DOHH2 (cell line): ENCODE measurements around the gene HMGCL.
A peak's percentile ranks its signal among the peaks of the same experiment; 100 is the strongest.

Experiments used
- H3F3A ChIP-seq: fragments of 200-600 bp; sonication (generic), shearing (Covaris generic); 2 replicates; pipeline ENCODE4 v1.6.0; 2016; ENCODE audit warnings: antibody characterized with exemption, mild to moderate bottlenecking; ENCODE audit not compliant: control insufficient read depth, insufficient read depth
- H3K27ac ChIP-seq: fragments of 200-600 bp; sonication (generic); 2 replicates; pipeline ENCODE4 v1.5.1; 2014; ENCODE audit warnings: low read depth, mild to moderate bottlenecking, low read length, moderate library complexity
- H3K27me3 ChIP-seq: fragments of 200-600 bp; sonication (generic); 2 replicates; pipeline ENCODE4 v1.6.1; 2014; ENCODE audit warnings: mild to moderate bottlenecking, low read length, mixed read lengths; ENCODE audit not compliant: control insufficient read depth
- H3K36me3 ChIP-seq: fragments of 200-600 bp; sonication (generic); 2 replicates; pipeline ENCODE4 v1.6.1; 2014; ENCODE audit warnings: mild to moderate bottlenecking, low read length, moderate library complexity, mixed read lengths; ENCODE audit not compliant: control insufficient read depth
- H3K4me1 ChIP-seq: fragments of 200-600 bp; sonication (generic); 2 replicates; pipeline ENCODE4 v1.6.1; 2014; ENCODE audit warnings: mild to moderate bottlenecking, low read length, mixed read lengths; ENCODE audit not compliant: control insufficient read depth
- H3K4me2 ChIP-seq: fragments of 200-600 bp; sonication (generic); 2 replicates; pipeline ENCODE4 v1.6.0; 2014; ENCODE audit warnings: mild to moderate bottlenecking, low read length, moderate library complexity
- H3K4me3 ChIP-seq: fragments of 200-600 bp; sonication (generic); 2 replicates; pipeline ENCODE4 v1.5.1; 2014; ENCODE audit warnings: mild to moderate bottlenecking, low read length, mixed read lengths
- H3K79me2 ChIP-seq: fragments of 200-600 bp; sonication (generic); 2 replicates; pipeline ENCODE4 v1.6.1; 2014; ENCODE audit warnings: mild to moderate bottlenecking, low read length, mixed read lengths; ENCODE audit not compliant: control insufficient read depth
- H3K9me2 ChIP-seq: fragments of 200-600 bp; sonication (generic); replicated peaks from 2 replicates; pipeline ENCODE4 v1.6.1; 2014; ENCODE audit warnings: mild to moderate bottlenecking, low read length, mixed read lengths; ENCODE audit not compliant: control insufficient read depth
- H3K9me3 ChIP-seq: fragments of 200-600 bp; sonication (generic); 2 replicates; pipeline ENCODE4 v1.6.1; 2014; ENCODE audit warnings: antibody characterized with exemption, low read length, mixed read lengths; ENCODE audit not compliant: control insufficient read depth, insufficient read depth
- H4K20me1 ChIP-seq: fragments of 200-600 bp; sonication (generic); 2 replicates; pipeline ENCODE4 v1.6.0; 2014; ENCODE audit warnings: low read depth, mild to moderate bottlenecking, antibody characterized with exemption, low read length, moderate library complexity; ENCODE audit not compliant: control insufficient read depth, insufficient read depth
- EZH2phosphoT487 ChIP-seq: fragments of 200-600 bp; sonication (generic); IDR thresholded peaks from 2 replicates; pipeline ENCODE4 v1.6.1; 2017; ENCODE audit warnings: borderline replicate concordance, mild to moderate bottlenecking, antibody characterized with exemption, low read length, moderate library complexity, mixed read lengths
- TF ChIP-seq, protein P1 (sequence below): fragments of 200-600 bp; sonication (generic); IDR thresholded peaks from one replicate; pipeline ENCODE4 v1.5.1; 2014; ENCODE audit warnings: antibody characterized with exemption, mild to moderate bottlenecking, low read depth, low read length; ENCODE audit not compliant: poor library complexity, severe bottlenecking

HMGCL gene

GRCh38 chr1:23825762-23826522 is 713 bp upstream of the HMGCL start:
- H3K27ac ChIP-seq: peak overlapping the region; percentile 41; the same call in 1 of the 2 replicates
- peaks cover 6% of the 10 kb centered on the region; the same call in 1 of the 2 replicates for H3F3A ChIP-seq
- no peaks in the 10 kb centered on the region for H4K20me1 ChIP-seq

DNA sequence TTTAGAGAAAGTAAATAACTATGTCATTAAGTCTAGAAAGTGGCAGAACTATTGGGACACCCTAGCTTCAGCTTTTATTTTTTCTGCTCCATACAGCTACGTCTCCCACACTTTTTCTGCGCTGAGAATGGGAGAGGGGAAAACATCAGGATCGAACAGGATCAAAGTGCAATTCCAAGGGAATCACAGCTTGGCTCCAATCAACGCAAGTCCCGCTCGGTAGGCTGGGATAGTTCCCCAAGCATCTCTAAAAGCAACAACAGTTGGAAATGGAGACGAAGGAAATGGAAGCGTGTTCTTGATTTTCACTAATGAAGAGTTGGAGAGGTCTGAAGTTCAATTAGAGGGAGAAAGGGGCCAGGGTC is 536 bp downstream of the HMGCL start:
- Histone ChIP-seq H3K27me3 (no peaks in the 10 kb centered on the region), H3K36me3 (peaks cover 3% of the 10 kb centered on the region; the same call in 1 of the 2 replicates), H3K9me3 (no peaks in the 10 kb centered on the region), H3K79me2 (peaks cover 15% of the 10 kb centered on the region), H4K20me1 (no peaks in the 10 kb centered on the region), H3K4me2 (peak overlapping the region; percentile 87), H3K4me1 (peaks cover 25% of the 10 kb centered on the region), H3K27ac (peak overlapping the region; percentile 41; the same call in 1 of the 2 replicates), H3K4me3 (peak overlapping the region; percentile 96), H3K9me2 (no peaks in the 10 kb centered on the region), H3F3A (peaks cover 6% of the 10 kb centered on the region; the same call in 1 of the 2 replicates)
- TF ChIP-seq EZH2phosphoT487: no peak
- TF ChIP-seq, protein P1, sequence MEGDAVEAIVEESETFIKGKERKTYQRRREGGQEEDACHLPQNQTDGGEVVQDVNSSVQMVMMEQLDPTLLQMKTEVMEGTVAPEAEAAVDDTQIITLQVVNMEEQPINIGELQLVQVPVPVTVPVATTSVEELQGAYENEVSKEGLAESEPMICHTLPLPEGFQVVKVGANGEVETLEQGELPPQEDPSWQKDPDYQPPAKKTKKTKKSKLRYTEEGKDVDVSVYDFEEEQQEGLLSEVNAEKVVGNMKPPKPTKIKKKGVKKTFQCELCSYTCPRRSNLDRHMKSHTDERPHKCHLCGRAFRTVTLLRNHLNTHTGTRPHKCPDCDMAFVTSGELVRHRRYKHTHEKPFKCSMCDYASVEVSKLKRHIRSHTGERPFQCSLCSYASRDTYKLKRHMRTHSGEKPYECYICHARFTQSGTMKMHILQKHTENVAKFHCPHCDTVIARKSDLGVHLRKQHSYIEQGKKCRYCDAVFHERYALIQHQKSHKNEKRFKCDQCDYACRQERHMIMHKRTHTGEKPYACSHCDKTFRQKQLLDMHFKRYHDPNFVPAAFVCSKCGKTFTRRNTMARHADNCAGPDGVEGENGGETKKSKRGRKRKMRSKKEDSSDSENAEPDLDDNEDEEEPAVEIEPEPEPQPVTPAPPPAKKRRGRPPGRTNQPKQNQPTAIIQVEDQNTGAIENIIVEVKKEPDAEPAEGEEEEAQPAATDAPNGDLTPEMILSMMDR: no peak

More at GRCh38 chr1:23825762-23826522, 713 bp upstream of the HMGCL start:
- peak overlapping the region; percentile 87 for H3K4me2 ChIP-seq
- peaks cover 15% of the 10 kb centered on the region for H3K79me2 ChIP-seq
- peaks cover 25% of the 10 kb centered on the region for H3K4me1 ChIP-seq
- peaks cover 3% of the 10 kb centered on the region; the same call in 1 of the 2 replicates for H3K36me3 ChIP-seq
- no peaks in the 10 kb centered on the region for H3K9me2 ChIP-seq
- no peaks in the 10 kb centered on the region for H3K9me3 ChIP-seq
- TF ChIP-seq EZH2phosphoT487: no peak
- TF ChIP-seq, protein P1: no peak
- H3K4me3 ChIP-seq: peak overlapping the region; percentile 96
- H3K27me3 ChIP-seq: no peaks in the 10 kb centered on the region

- H3F3A ChIP-seq: peaks cover 6% of the 10 kb centered on the region; the same call in 1 of the 2 replicates
- H3K9me2 ChIP-seq: no peaks in the 10 kb centered on the region
- no peak overlapping the region for H3K27ac ChIP-seq
- no peaks in the 10 kb centered on the region for H3K27me3 ChIP-seq
- no peaks in the 10 kb centered on the region for H4K20me1 ChIP-seq
- no peaks in the 10 kb centered on the region for H3K9me3 ChIP-seq
- peak overlapping the region; percentile 87 for H3K4me2 ChIP-seq
- peaks cover 25% of the 10 kb centered on the region for H3K4me1 ChIP-seq
- peaks cover 3% of the 10 kb centered on the region; the same call in 1 of the 2 replicates for H3K36me3 ChIP-seq
- peak overlapping the region; percentile 96; the same call in 1 of the 2 replicates for H3K4me3 ChIP-seq
- TF ChIP-seq EZH2phosphoT487: no peak
- TF ChIP-seq, protein P1: no peak
- H3K79me2 ChIP-seq: peaks cover 15% of the 10 kb centered on the region
Measured at GRCh38 chr1:23823767-23824166, 1.5 kb downstream of the HMGCL start.
